HG03097 (cell line): Measurements from ENCODE around the gene DOCK11.

Source experiments
- ATAC-seq: cut with Tn5 transposase; IDR thresholded peaks from one replicate; pipeline ENCODE4 v1.9.1; 2021; ENCODE audit not compliant: unreplicated experiment, low FRiP score

The DOCK11 gene

DNA sequence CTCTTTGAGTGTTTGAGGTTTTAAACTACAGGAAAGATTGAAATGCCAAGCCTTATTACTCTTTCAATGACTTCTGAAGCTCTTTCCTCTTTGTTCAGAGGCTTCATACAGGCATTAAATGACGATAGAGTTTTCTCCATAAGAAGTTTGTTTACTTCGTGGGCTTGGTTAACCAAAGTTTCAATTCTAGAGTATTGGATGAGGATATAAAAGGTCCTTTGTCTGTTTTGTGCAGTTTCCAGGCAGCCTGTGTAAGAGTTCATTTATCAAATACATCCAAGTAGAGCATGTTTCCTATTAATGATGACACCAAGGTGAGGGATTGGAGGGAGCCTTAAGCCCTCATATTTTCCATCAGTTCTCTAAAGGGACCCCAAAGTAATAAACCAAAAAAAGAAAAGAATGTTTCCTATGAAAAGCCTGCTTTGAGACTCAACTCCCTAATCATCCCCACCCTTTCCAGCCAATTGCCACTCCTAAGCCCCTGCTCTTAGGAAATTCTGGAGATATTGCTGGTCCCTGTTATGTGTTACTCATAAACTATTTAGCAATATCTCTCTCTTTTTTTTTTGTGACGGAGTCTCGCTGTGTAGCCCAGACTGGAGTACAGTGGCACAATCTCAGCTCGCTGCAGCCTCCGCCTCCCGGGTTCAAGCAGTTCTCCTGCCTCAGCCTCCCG, 125.6 kb downstream of the DOCK11 start:
- no peak for ATAC-seq

DNA sequence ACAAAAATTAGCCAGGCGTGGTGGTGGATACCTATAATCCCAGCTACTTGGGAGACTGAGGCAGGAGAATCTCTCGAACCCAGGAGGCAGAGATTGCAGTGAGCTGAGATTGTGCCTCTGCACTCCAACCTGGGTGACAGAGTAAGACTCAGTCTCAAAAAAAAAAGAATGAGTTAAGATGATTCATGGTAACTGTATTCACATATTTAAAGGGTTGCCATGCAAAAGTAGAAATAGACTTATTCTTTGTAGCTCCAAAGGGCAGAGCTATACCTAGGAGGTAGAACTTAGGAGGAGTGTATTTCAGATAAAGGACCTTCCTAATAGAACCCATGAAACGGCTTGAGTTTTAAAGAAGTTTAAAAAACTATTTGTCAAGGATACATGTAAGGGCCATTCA, 127.4 kb downstream of the DOCK11 start:
- ATAC-seq = no peak

DNA sequence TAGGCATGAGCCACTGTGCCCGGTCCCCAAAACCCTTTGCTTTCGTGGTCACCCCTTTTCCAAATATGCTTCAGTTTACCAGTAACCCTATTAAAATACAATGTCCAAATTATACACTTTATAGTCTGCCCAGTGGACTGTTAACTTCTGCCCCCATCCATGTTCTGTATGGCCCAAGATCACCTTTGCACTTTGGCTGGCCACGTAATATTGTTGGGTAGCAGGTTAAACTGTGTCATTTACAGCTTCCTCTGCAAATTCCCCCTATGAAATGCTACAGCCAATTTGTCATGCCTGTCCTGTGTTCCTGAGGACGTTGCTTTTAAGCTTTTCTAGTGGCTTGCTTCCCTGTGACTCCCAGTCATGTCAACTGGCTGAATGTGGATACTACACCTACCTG, 130.7 kb downstream of the DOCK11 start:
- no peak for ATAC-seq

DNA sequence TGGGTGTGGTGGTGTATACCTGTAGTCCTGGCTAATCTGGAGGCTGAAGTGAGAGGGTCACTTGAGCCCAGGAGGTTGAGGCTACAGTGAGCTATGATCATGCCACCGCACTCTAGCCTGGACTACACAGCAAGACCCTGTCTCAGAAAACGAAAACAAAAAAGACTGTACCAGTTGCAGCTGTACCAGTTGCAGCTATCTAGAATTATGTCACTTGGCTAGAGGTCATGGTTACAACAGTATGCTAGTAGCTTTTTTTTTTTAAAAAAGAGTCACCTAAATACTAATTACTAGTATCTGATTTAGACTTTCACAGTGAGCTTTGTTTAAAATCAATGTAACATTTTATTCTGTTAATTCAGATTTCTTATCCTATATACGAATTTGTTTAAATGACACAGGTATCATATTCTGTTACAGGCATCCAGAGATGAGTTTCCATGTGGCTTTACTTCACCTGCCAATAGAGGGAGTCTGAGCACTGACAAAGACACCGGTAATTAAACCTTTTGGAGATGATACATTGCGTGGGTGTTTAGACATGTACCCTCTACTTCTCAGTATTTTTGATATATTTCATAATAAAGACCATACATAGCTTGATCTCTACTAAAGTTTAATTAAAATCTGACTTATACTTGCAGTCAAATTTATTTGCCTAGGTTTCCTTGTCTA, 131.6 kb downstream of the DOCK11 start:
- ATAC-seq = no peak

DNA sequence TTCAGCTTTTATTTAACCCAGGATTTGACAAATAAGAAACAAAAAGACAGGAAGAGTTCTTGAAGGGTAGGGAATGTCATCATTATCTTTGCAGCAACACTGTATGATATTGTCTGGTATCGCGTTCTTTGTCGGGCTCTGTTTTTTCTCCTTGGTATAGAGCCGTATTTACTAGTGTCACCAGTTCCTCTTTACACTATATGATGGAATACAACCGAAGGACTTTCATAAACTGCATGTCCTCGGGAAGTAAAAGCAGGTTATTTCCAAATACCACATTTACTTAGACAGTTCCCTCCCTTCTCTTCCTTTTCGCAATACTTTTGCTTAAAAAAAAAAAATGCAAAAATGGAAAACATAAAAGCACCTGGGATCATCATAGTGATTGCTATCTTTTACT, 135.2 kb downstream of the DOCK11 start:
- no peak for ATAC-seq

DNA sequence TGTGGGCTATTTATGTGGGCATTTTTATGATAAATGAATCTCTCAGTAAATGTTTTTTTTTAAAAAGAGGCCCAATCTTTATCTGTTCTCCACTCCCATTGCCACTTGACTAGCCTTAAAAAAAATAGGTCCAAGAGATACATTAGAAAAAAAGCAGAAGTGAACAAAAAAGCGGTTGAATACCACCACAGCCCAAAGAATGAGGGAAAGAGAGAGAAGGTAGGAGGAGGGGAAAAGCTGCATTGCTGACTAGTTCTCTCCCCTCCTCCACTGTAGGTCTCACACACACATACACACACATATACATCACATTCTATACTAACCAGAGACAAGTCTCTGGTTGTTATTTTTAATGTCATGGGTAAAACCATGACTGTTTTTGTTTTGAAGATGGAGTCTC, 136.0 kb downstream of the DOCK11 start:
- ATAC-seq = no peak

DNA sequence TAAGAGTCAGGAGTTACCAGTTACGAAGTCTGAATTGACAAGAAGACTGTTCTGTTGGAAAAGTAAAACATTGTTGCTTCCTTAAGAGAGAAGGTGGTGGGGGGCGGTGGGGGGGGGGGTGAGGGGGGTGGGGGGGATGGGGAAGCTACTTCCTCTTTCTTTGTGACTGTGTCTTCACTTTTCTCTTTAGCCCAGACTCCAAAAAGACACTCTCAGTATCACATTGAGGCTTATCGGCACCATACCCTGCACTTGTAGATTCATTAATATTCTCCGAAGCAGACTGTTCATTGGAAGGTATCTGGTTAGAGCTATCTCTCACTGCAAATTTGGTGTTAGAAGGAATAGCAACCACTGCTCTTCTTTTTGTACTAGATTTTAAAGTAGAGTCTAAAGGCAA, 137.2 kb downstream of the DOCK11 start:
- ATAC-seq = no peak

DNA sequence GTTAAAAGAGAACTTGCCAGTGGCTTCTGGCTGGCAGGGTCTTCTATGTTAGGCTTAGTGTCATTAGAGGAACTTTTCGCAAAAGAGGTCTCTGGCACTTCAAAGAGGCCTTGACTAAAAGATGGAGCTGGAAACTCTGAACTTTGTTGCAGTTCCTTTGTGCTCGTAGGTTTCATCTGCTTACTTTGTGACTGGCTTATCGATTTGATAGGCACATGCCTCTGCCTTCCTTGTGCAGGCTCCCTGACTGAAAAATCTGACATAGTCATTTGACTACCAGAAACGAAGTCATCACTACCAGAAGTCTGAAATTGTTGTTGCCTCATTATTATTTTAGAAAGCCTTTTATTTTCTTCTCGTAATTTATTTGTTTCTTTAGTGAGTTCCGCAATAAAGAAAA, 137.9 kb downstream of the DOCK11 start:
- no peak for ATAC-seq

DNA sequence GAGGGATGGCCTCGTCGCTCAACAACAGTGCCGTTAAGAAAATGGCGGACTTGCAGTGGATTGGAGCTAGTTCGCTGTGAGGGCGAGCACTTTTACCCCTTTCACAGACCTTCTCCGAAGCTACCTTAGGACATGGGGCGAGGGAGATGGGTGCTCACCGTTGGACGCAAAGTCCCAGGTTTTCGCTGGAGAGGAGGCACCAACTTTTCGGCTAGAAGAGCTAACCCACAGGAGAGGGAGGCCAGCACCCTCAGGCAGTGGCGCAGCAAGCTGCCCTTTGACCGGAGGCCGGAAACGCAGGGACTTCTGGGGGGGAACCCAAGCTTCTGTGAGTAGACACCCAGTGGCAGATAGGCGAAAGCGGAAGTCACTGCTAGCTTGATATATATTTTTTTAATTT, 138.7 kb downstream of the DOCK11 start:
- no peak for ATAC-seq

DNA sequence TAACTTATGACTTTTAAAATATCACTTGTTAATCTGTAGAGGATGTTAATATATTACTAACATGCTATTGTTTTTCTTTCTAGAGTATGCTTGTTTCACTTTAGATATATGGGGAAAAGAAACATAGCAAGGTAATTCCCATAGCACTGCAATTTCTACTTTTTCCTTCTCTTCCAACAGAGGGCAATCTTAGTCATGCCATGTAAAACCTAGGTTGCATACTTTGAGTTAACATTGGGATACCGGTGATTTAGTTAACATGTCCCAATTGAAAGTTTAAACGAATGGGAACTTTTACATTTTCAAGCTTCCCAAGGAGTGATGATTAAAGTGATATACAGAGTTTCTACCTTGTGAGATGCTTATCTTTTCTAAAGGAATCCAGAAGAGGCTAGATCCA, 142.4 kb downstream of the DOCK11 start:
- no peak for ATAC-seq

DNA sequence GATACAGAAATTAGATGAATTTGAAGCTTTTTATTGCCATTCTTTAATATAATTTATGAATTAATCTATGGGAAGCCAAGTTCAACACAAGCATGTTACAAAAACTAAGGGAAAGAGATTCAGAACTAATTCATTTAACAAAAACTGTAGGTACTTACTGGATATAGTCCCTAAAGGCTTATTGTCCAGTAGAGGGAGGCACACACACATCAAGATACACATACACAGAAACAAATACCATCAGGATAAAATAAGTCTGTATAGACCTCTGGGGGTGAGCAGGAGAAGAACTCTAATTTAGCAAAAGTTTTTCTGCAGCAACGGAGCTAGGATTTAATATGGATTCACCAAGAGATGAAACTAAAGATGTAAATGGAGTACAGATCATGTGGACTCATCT, 148.8 kb downstream of the DOCK11 start:
- ATAC-seq = no peak

DNA sequence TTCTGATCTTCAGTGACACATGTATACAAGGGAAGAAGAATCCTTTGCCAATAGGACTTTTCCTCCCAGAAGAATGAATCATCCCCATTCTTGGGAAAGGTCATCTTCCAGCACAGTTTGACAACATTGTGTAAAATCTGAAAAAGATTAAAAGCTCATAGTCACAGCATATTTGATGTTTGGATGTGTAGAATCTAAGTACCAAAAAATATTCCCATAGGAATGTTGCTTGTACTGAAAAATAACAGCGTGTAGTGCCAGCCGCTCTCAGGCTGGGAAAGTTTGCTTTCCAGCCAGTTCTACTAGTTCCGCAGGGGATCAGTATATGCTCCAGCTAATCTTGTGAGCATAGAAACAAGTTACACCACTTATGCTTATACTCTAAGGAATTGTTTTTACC, 157.1 kb downstream of the DOCK11 start:
- no peak for ATAC-seq

DNA sequence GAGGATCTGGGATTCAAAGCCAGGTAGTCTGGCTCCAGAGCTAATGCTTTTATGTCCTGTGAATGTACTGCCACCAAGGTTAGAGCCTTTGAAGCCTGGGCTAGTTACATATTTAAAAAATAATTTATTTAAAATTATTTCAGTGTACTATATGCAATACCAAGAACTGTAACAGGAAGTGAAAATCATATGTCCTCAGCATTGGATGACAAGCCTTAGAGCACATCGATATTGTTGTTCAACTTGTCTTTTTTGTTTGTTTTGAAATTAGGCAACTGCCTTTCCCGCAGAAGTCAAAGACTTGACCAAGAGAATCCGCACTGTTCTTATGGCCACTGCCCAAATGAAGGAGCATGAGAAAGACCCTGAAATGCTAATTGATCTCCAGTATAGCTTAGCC, 158.7 kb downstream of the DOCK11 start:
- no peak for ATAC-seq

DNA sequence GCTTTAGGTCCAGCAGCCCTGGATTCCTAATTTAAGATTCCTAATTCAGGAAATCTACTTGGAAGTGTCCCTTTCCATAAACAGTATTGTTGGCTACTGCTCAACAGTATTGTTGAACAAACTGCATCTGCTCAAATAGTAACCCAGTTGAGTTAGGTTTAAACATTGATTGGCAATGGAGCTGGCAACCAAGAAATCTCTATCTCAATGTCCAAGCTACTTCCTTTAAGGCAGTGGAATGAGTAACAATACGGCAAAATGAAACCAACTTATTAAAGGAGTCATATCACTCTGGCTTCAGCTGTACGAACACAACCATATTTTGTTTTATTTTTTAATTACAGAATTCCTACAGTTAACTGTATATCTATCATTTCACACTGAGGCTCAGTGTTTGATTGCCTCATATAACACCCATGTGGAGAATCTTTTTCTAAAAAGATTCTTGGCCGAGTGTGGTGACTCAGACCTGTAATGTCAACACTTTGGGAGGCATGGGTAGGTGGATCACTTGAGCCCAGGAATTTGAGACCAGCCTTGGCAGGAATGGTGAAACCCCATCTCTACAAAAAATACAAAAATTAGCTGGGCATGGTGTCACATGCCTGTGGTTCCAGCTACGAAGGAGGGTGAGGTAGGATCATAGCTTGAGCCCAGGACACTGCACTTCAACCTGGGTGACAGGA, 160.1 kb downstream of the DOCK11 start:
- no peak for ATAC-seq

DNA sequence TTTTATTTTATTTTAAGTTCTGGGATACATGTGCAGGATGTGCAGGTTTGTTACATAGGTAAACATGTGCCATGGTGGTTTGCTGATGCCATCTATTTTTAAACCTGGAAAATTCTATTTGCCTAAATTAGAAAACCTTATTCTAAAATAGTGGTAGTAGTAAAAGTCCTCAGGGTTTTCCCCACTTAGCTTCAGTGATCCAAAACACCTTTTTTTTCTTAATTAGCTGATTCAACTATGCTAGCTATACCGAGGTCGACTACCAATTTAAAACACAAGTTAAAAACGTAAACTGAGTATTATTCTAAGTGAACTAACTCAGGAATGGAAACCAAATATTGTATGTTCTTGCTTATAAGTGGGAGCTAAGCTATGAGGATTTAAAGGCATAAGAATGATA, 161.8 kb downstream of the DOCK11 start:
- ATAC-seq = no peak

DNA sequence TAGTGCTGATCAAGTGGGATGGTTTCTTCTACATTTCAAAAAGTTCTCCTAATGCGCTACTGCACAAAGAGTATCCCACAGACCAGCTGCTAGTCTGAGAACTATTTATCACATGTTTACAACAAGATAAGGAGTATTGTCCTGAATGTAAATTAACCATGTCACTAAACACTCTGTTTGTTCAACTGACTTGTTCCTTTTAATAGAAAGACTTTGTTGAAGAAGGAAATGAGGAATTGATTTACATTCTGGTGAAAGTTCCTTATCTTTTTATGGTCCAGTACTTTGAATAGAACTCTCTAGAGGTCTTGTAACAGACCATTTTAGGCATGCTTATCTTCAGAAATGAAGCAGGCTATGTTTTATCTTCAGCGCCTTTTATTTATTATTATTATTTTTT, 164.5 kb downstream of the DOCK11 start:
- ATAC-seq = no peak

DNA sequence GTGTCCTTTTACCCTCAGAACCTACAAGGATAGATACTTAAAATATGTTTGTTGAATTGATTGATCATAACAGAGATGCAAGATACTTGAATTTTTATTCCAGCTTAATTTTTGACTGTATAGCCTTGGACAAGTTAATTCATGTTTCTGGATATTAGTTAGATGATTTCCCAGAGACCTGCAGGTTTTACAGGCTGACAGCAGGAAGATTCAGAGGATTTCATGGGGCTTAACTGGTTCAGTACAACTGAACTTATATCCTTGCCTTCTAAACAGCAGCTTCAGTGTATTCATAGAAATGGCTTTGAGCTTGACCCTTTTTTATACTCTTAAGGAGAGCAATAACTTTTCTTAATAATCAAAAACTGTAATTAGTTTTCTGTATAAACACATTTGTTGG, 169.6 kb downstream of the DOCK11 start:
- ATAC-seq = no peak

DNA sequence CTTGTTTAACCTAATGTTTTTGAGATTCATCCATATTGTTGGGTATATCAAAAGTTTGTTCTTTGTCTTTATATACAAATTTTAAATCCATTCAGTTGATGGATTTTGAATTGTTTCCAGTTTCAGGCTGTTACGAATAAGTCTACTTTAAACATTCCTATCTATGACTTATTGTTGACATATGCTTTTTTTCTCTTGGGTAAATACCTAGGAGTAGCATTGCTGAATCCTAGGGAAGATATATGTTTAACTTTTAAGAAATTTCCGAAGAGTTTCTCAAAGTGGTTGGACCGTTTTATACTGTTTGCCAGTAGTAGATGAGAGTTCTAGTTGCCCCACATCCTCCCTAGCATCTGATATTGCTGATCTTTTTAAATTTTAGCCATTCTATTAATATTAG, 170.9 kb downstream of the DOCK11 start:
- ATAC-seq = no peak

DNA sequence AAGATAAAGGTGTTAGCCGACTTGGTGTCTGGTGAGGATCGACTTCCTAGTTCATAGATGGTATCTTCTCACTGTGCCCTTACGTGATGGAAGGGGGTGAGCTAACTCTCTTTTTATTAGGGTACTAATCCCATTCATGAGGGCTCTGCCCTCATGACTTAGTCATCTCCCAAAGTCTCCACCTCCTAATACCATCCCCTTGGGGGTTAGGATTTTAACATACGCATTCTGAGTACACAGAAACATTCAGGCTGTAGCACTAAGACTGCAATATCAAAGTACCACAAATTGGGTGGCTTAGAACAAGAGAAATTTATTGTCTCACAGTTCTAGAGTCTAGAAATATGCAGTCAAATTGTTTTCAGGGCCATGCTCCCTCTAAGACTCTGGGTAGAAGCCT, 173.8 kb downstream of the DOCK11 start:
- no peak for ATAC-seq

DNA sequence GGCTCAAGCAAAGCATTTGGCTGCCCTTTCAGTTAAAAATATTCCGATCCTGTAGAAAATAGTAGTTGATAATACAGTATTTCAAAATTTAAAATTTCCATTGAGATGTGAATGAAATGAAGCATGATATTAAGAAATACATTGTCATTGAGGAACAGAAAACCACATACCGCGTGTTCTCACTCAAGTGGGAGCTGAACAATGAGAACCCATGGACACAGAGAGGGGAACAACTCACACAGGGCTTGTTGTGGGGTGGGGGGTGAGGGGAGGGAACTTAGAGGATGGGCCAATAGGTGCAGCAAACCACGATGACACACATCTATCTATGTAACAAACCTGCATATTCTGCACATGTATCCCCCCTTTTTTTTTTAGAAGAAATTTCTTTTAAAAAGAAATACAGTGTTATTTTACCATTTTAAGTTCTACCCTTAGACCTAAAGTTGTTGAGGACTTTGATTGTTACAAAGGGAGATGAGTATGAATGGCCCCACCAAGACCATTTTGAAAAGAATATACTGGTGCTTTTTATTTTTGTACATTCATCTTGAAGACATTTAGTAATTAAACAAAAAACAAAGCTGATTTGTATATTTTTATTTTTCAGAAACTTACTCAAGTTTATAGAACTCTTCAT, 179.8 kb downstream of the DOCK11 start:
- no peak for ATAC-seq

DNA sequence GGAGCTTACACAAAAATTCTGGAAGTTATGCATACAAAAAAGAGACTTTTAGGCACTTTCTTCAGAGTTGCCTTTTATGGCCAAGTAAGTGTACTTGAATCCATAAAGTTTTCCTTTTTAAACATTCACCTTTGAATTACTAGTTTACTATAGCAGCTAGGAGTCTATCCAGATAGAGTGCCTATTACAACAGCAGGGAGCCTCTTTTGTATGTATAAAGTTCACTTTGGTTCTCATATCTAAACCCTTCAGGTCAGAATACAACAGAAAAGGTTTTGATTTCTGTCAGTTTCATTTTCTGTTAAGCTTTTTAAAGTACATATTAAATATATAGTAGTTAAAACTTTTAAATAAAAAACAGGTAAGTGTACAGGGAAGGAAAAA, 180.3 kb downstream of the DOCK11 start:
- no peak for ATAC-seq

DNA sequence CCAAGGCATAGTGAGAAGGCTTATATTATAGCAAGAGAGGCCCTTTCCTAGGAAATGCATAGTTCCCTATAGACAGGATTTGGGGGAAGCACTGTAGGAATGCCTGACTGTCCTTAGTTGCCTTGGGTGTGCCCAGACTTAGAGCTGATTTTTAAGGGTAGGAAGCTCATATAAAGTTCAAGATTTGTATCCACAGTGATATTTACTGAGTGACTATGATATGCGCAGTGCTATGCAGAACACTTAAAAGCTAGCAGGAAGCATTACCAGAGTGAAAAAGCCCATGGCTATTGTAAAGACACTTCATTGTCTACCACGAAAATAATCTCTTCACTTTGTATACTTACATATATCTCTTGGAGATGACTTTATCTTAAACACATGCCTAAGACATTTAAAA, 181.7 kb downstream of the DOCK11 start:
- ATAC-seq = no peak
